GM19351 (cell line): ENCODE measurements around the gene GATAD2A.

ENCODE experiments used
- ATAC-seq: cut with Tn5 transposase; IDR thresholded peaks from one replicate; pipeline ENCODE4 v1.9.1; 2021; ENCODE audit warnings: mild to moderate bottlenecking, moderate library complexity; ENCODE audit not compliant: unreplicated experiment

Gene GATAD2A

GRCh38 chr19:19421299-19421696, 15.8 kb downstream of the GATAD2A start:
- ATAC-seq = no peak

- ATAC-seq = no peak
These were observed 16.7 kb downstream of the GATAD2A start for GRCh38 chr19:19422156-19422555.

GRCh38 chr19:19423322-19423721, 17.8 kb downstream of the GATAD2A start:
- no peak for ATAC-seq

- no peak for ATAC-seq
These were observed 19.8 kb downstream of the GATAD2A start for GRCh38 chr19:19425170-19425875.

- no peak for ATAC-seq
These were observed 20.7 kb downstream of the GATAD2A start for GRCh38 chr19:19426216-19426615.

GRCh38 chr19:19426799-19427198, 21.3 kb downstream of the GATAD2A start:
- no peak for ATAC-seq

- ATAC-seq = no peak
These were observed 21.8 kb downstream of the GATAD2A start for GRCh38 chr19:19427302-19427701.

- no peak for ATAC-seq
These were observed 22.5 kb downstream of the GATAD2A start for GRCh38 chr19:19427944-19428343.

GRCh38 chr19:19428746-19429145, 23.3 kb downstream of the GATAD2A start:
- no peak for ATAC-seq

GRCh38 chr19:19429361-19429760, 23.9 kb downstream of the GATAD2A start:
- ATAC-seq = no peak

- ATAC-seq = no peak
These were observed 27.3 kb downstream of the GATAD2A start for GRCh38 chr19:19432732-19433131.

- no peak for ATAC-seq
These were observed 28.3 kb downstream of the GATAD2A start for GRCh38 chr19:19433666-19434213.

GRCh38 chr19:19434483-19435045, 29.1 kb downstream of the GATAD2A start:
- ATAC-seq = no peak

GRCh38 chr19:19436137-19436691, 30.7 kb downstream of the GATAD2A start:
- no peak for ATAC-seq

- no peak for ATAC-seq
These were observed 33.1 kb downstream of the GATAD2A start for GRCh38 chr19:19438366-19439175.

GRCh38 chr19:19439176-19439482, 33.7 kb downstream of the GATAD2A start:
- no peak for ATAC-seq

- ATAC-seq = no peak
These were observed 37.8 kb downstream of the GATAD2A start for GRCh38 chr19:19443283-19443682.

GRCh38 chr19:19443902-19444680, 38.6 kb downstream of the GATAD2A start:
- ATAC-seq = no peak

GRCh38 chr19:19444681-19445155, 39.2 kb downstream of the GATAD2A start:
- no peak for ATAC-seq

- no peak for ATAC-seq
These were observed 39.8 kb downstream of the GATAD2A start for GRCh38 chr19:19445288-19445687.
